DND-41 (cell line): ENCODE data around the gene TBCB.

Source experiments
- ATAC-seq: fragments of 200-7000 bp; cut with Tn5 transposase; 3 replicates; pipeline ENCODE4 v1.9.1; 2021; ENCODE audit warnings: low read depth; ENCODE audit not compliant: insufficient read depth
- DNase-seq: peaks from one replicate; pipeline ENCODE4 v3.0.0-alpha.2; 2020
- H2AFZ ChIP-seq: 2 replicates; pipeline ENCODE4 v1.6.0; 2012; ENCODE audit warnings: low read depth, low read length
- H3K27ac ChIP-seq: 2 replicates; pipeline ENCODE4 v1.5.1; 2012; ENCODE audit warnings: low read length, inconsistent platforms
- H3K27me3 ChIP-seq: fragments of 200-600 bp; sonication (generic); 2 replicates; pipeline ENCODE4 v1.6.0; 2012; ENCODE audit warnings: low read length, mild to moderate bottlenecking, inconsistent platforms; ENCODE audit not compliant: insufficient read depth, poor library complexity
- H3K36me3 ChIP-seq: 2 replicates; pipeline ENCODE4 v1.5.1; 2012; ENCODE audit warnings: low read length, inconsistent platforms; ENCODE audit not compliant: insufficient read depth
- H3K4me1 ChIP-seq: 2 replicates; pipeline ENCODE4 v1.5.1; 2012; ENCODE audit warnings: mild to moderate bottlenecking, low read length; ENCODE audit not compliant: insufficient read depth
- H3K4me2 ChIP-seq: 2 replicates; pipeline ENCODE4 v1.6.0; 2012; ENCODE audit warnings: mild to moderate bottlenecking, moderate library complexity, low read length, inconsistent platforms; ENCODE audit not compliant: insufficient read depth
- H3K4me3 ChIP-seq, 2 experiments: fragments of 200-600 bp in 1 of 2; shearing (Covaris generic) in 1 of 2; 2 replicates each; pipeline ENCODE4 v1.5.1; 2012 to 2016; ENCODE audit warnings: inconsistent platforms in 2 of 2, low read length in 2 of 2, mild to moderate bottlenecking in 2 of 2, low read depth in 1 of 2, moderate library complexity in 1 of 2
- H3K79me2 ChIP-seq: 2 replicates; pipeline ENCODE4 v1.6.0; 2012; ENCODE audit warnings: low read length, inconsistent platforms; ENCODE audit not compliant: insufficient read depth
- H3K9ac ChIP-seq: 2 replicates; pipeline ENCODE4 v1.6.0; 2012; ENCODE audit warnings: low read depth, mild to moderate bottlenecking, inconsistent platforms, low read length, moderate library complexity
- H3K9me3 ChIP-seq: 2 replicates; pipeline ENCODE4 v1.5.1; 2012; ENCODE audit warnings: low read length, moderate library complexity, mild to moderate bottlenecking, inconsistent platforms; ENCODE audit not compliant: insufficient read depth, severe bottlenecking
- H4K20me1 ChIP-seq: 2 replicates; pipeline ENCODE4 v1.6.0; 2012; ENCODE audit warnings: low read length; ENCODE audit not compliant: insufficient read depth
- CTCF ChIP-seq: IDR thresholded peaks from 2 replicates; pipeline ENCODE4 v1.5.1; 2012; ENCODE audit warnings: borderline replicate concordance, low read length, moderate library complexity, mild to moderate bottlenecking; ENCODE audit not compliant: poor library complexity, severe bottlenecking; ENCODE audit errors: extremely low read depth
- EZH2 ChIP-seq: IDR thresholded peaks from 3 replicates; pipeline ENCODE4 v1.6.1; 2012; ENCODE audit warnings: borderline replicate concordance, low read depth, mild to moderate bottlenecking, moderate library complexity, low read length, inconsistent platforms; ENCODE audit not compliant: severe bottlenecking

Gene TBCB

GRCh38 chr19:36120092-36120983, 5.1 kb downstream of the TBCB start:
- no peak overlapping the region for H3K27ac ChIP-seq
- no peak for ATAC-seq

GRCh38 chr19:36120984-36121358, 5.7 kb downstream of the TBCB start:
- Histone ChIP-seq H3K36me3 (peaks cover 88% of the 10 kb centered on the region), H3K27ac (no peak overlapping the region), H3K4me2 (no peak overlapping the region), H3K4me3 (no peak overlapping the region), H3K79me2 (peaks cover 26% of the 10 kb centered on the region), H3K4me1 (peaks cover 16% of the 10 kb centered on the region), H3K27me3 (no peaks in the 10 kb centered on the region), H4K20me1 (peaks cover 14% of the 10 kb centered on the region), H3K9ac (no peak overlapping the region), H2AFZ (no peak overlapping the region), H3K9me3 (no peaks in the 10 kb centered on the region)
- ATAC-seq (no peak), DNase-seq (no peak)
- no peak for TF ChIP-seq EZH2
- TF ChIP-seq CTCF: no peak

More at GRCh38 chr19:36120092-36120983, 5.1 kb downstream of the TBCB start:
- no peak overlapping the region for H3K4me3 ChIP-seq
- H4K20me1 ChIP-seq: peaks cover 15% of the 10 kb centered on the region
- TF ChIP-seq CTCF: no peak
- no peak for TF ChIP-seq EZH2
- no peak overlapping the region for H3K4me2 ChIP-seq
- H3K9ac ChIP-seq: no peak overlapping the region; the same call in 1 of the 2 replicates
- H3K36me3 ChIP-seq: peaks cover 84% of the 10 kb centered on the region
- H3K79me2 ChIP-seq: peaks cover 30% of the 10 kb centered on the region
- no peaks in the 10 kb centered on the region for H3K9me3 ChIP-seq
- no peaks in the 10 kb centered on the region for H3K27me3 ChIP-seq
- peaks cover 18% of the 10 kb centered on the region for H3K4me1 ChIP-seq
- DNase-seq: no peak
- H2AFZ ChIP-seq: no peak overlapping the region

DNA sequence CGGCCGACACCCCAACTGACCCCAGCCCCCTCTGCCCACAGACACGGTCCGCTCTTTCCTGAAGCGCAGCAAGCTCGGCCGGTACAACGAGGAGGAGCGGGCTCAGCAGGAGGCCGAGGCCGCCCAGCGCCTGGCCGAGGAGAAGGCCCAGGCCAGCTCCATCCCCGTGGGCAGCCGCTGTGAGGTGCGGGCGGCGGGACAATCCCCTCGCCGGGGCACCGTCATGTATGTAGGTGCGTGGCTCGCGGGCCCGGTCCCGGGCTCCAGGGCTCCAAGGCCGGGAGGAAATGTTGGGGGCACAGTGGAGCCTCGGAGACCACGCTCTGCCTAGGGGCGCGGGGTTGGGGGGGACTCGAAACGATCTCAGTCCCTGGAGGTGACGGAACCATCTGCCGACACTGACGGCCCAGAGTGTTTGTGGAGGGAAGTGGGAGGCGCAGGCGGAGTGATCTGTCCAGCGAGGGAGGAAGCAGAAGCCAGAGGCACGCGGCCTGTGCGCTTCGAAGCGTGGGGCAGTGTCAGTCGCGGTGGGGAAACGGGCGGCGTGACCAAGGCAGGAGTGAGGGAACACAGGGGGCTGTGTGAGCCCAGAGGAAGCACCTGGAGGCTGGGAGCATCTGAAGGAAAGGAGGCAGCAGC, 6.3 kb downstream of the TBCB start:
- no peak overlapping the region for H2AFZ ChIP-seq
- H3K36me3 ChIP-seq: peaks cover 83% of the 10 kb centered on the region
- H3K4me1 ChIP-seq: peaks cover 10% of the 10 kb centered on the region
- H3K79me2 ChIP-seq: peaks cover 20% of the 10 kb centered on the region
- peaks cover 10% of the 10 kb centered on the region for H4K20me1 ChIP-seq
- H3K27me3 ChIP-seq: no peaks in the 10 kb centered on the region
- DNase-seq (no peak), ATAC-seq (no peak)
- no peak overlapping the region for H3K9ac ChIP-seq
- H3K27ac ChIP-seq: no peak overlapping the region
- H3K9me3 ChIP-seq: no peaks in the 10 kb centered on the region
- no peak overlapping the region for H3K4me3 ChIP-seq
- H3K4me2 ChIP-seq: no peak overlapping the region
- TF ChIP-seq CTCF: no peak
- TF ChIP-seq EZH2: no peak
